ENCODE measurements around the gene PRLR. TPM values are rescaled to one million over a fixed set of nuclear protein-coding genes. Genes with fewer than 3 reads are reported as not detected.

Gene PRLR
- total and polyA plus RNA-seq, 10 of the 15 experiments (the other 5 are each of a cell fraction or from before 2014, with no cell fraction given), result 0.03 to 8.1 (median 0.20) TPM

DNA sequence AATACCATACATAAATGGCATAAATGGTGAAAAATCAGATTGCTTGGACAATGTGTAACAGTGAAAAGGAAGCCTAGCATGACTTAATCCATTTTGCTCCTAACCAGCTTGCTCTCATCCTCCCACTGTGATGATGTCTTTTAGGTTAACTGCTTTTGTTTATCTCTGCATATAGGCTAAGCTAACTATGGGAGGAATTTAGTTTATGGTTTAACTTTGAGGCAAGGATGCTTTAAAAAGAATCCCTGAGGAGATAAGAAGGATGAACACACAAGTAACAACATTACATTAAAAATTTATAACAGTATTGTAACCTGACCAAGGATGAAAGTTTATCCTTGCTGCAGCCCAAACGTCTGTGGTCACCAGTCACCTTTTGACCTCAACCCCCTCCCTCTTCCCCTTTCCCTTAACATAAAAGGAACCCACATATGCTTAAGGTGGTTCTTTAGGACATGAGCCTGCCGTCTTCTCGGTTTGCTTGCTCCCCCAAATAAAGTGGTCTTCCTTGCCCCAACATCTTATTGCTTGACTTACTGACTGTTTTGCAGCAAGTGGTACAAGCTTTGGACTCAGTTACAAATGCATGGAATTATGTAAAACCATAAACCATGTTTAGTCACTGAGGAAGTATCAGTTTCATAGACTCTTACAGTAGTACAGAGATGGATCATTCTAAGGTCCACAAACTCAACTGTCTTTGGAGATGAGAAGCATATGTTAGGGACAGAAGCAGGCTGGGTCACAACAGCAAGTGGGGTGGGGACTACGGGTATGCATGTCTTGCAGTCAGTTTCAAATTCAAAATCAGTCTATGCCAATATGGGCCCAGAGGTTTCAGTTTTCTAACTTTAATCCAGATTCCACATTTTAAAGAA, 213.9 kb downstream of the PRLR start:
- WGBS (ENCODE audit: insufficient coverage, insufficient replicate concordance, low lambda C conversion rate, missing lambda C conversion rate), result 4% methylated on average over 4 of the region's 4 CpGs

More for the DNA sequence above, 213.9 kb downstream of the PRLR start:
- H3K79me2 ChIP-seq (ENCODE audit: control insufficient read depth, insufficient read depth, low read length), result no peaks in the 10 kb centered on the region
- no peak overlapping the region for H3K4me3 ChIP-seq
- no peak overlapping the region for H2AFZ ChIP-seq (ENCODE audit: control insufficient read depth, low read depth, low read length)
- in situ Hi-C loops (cut with MboI) (no loop called here), intact Hi-C loops (cut with micrococcal nuclease; ENCODE audit: unreplicated experiment) (no loop called here)
- ATAC-seq (peak; percentile 65), DNase-seq (ENCODE audit: low read depth, low spot score) (no peak), FAIRE-seq (no peak)
- H3K27me3 ChIP-seq (replicated peaks in 1 of 2; ENCODE audit: control insufficient read depth in 2 of 2, insufficient read depth in 2 of 2, low read length in 1 of 2), result no peaks in the 10 kb centered on the region
- ChIA-PET SMC1A (ENCODE audit: uncharacterized antibody, unreplicated experiment) (interaction anchor here (0.9 kb wide), 1 partner anchor 13 kb away, joined by 3 read pairs; no protein-coding TSS in a partner anchor), CTCF (interaction anchor here (1.1 to 1.2 kb wide), 2 partner anchors 15 to 58 kb away, joined by 4 read pairs; no protein-coding TSS in a partner anchor), RAD21 (ENCODE audit: unreplicated experiment) (no interaction called here), POLR2A (no interaction called here)
- H3K4me1 ChIP-seq (ENCODE audit: control insufficient read depth, insufficient read depth, low read length), result no peaks in the 10 kb centered on the region
- H3K36me3 ChIP-seq (ENCODE audit: control insufficient read depth in 2 of 2, insufficient read depth in 2 of 2, low read length in 1 of 2), result no peaks in the 10 kb centered on the region
- BruUV-seq (replicated peaks), result no TSS peak
- TF ChIP-seq RUNX3 (IDR thresholded peaks at IDR 0.05; ENCODE audit: low read length) (peak; percentile 43; the same call in 1 of the 2 replicates), NBN (IDR thresholded peaks at IDR 0.05) (no peak), SREBF1 (IDR thresholded peaks at IDR 0.05; ENCODE audit: low read length) (no peak), EZH2 (IDR thresholded peaks at IDR 0.05; ENCODE audit: borderline replicate concordance, control insufficient read depth, low read depth, low read length) (no peak), BCLAF1 (IDR thresholded peaks at IDR 0.05) (no peak), MEF2B (IDR thresholded peaks at IDR 0.05; ENCODE audit: partially characterized antibody, poor library complexity, severe bottlenecking) (no peak), ZNF592 (IDR thresholded peaks at IDR 0.05) (no peak), TBL1XR1 (IDR thresholded peaks at IDR 0.05; ENCODE audit: low read depth, low read length) (no peak), STAT3 (IDR thresholded peaks at IDR 0.05; ENCODE audit: low read depth, low read length) (no peak), DPF2 (IDR thresholded peaks at IDR 0.05) (no peak), NFYA (IDR thresholded peaks at IDR 0.05; ENCODE audit: borderline replicate concordance, low read depth, low read length) (no peak), RAD21 (IDR thresholded peaks at IDR 0.05; ENCODE audit: insufficient read depth, low read depth, low read length) (no peak), CBX5 (IDR thresholded peaks at IDR 0.05; ENCODE audit: low read depth) (no peak), TCF12 (IDR thresholded peaks at IDR 0.05; ENCODE audit: low read depth, low read length) (0 out of 2 replicates have a peak, but pooled peaks have one; percentile 37), CREM (IDR thresholded peaks at IDR 0.05; ENCODE audit: low read depth) (no peak)
- TF ChIP-seq, protein P1, sequence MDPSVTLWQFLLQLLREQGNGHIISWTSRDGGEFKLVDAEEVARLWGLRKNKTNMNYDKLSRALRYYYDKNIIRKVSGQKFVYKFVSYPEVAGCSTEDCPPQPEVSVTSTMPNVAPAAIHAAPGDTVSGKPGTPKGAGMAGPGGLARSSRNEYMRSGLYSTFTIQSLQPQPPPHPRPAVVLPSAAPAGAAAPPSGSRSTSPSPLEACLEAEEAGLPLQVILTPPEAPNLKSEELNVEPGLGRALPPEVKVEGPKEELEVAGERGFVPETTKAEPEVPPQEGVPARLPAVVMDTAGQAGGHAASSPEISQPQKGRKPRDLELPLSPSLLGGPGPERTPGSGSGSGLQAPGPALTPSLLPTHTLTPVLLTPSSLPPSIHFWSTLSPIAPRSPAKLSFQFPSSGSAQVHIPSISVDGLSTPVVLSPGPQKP (IDR thresholded peaks at IDR 0.05; ENCODE audit: low read depth, low read length), result no peak
- H3K27ac ChIP-seq (ENCODE audit: control insufficient read depth, insufficient read depth), result no peak overlapping the region
- no peaks in the 10 kb centered on the region for H3K9me3 ChIP-seq (replicated peaks; ENCODE audit: control insufficient read depth, insufficient read depth, low read length)
- H4K20me1 ChIP-seq (ENCODE audit: control insufficient read depth, insufficient read depth), result no peaks in the 10 kb centered on the region
- no peak overlapping the region for H3K4me2 ChIP-seq (ENCODE audit: control insufficient read depth, insufficient read depth)
- H3K9ac ChIP-seq (ENCODE audit: control insufficient read depth, insufficient read depth, low read length), result no peak overlapping the region
